GM19043 (cell line): Measurements from ENCODE around the gene MT1B.

Experiments used
- ATAC-seq: cut with Tn5 transposase; IDR thresholded peaks from one replicate; pipeline ENCODE4 v1.9.1; 2021; ENCODE audit warnings: low read depth; ENCODE audit not compliant: unreplicated experiment

Gene MT1B

GRCh38 chr16:56683424-56684172 is 31.9 kb downstream of the MT1B start:
- no peak for ATAC-seq

DNA sequence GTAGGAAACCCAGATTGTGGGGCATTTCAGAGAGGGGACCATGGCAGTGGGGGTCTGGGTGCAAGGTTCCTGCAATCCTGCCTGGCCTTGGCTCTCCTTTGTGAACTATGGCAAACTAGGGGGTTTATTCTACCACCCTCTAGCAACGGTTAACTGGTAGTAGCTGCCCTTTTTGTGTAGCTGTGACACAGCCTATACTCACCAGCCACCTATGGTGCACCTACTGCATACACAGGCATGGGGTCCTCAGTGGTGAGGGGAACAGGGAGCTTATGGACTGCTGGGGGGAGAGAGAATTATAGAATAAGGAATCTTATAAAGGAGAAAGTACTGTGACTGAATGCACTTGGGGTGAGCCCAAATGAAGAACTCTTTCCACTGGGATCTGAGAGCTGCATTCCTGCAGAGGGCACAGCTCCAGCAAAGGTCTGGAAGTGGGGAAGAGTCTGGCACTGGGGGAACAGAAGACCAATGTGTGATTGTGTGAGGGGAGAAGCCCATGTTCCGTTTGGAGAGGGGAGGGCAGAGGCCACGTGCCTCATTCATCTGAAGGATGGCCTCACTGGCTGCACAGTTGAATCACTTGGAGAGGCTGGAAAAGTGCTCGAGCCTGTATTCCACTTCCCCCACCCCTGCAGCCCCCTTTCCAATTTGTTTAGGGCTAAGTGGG is 32.7 kb downstream of the MT1B start:
- ATAC-seq, result no peak

DNA sequence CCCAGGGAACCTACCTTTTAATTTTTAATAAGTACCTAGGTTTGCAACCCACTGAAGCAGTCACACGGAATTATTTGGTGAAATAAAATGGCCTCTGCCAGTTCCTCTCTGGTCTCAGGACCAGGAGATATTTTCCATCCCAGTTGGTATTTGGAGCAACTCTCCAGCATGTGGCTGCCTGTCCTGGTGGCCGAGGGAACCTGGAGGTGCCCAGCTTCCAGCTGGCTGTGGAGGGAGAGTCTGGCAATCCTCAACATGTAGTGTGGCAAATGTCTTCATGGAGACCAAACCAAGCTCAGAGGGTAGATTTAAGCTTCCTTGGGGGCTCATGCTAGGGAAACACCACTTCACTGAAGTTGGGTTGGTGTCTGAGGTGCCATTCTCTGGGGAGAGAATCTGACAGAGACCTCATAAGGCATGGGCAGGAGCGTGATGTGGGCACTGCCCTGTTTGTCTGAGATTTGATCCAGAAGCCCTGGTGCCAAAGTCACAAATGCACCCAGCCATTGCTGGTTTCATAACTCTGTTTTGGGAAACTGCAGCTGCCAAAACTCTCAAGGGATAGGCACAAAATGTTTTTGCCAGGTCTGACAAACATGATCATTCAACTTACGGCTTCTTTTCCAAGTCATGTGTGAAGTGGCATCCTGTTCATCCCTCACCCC is 33.4 kb downstream of the MT1B start:
- no peak for ATAC-seq

DNA sequence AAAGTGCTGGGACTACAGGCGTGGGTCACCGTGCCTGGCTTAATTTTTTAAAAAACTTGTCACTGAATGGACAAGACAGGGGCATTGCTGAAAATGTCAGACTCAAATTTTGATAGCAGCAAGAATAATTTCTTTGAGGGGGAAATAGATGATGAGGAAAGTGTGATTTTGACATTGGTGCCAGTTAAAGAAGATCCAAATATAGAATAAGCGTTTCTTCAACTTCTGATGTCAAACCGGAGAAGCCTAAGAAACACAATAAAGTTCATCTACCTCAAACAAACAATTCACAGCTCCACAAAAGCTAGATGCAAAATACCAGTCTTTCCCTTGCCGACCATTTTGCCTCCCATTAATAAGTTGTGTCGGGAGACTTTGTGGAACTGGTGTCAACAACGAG is 35.1 kb downstream of the MT1B start:
- ATAC-seq, result no peak

- no peak for ATAC-seq
These were observed 37.1 kb downstream of the MT1B start for GRCh38 chr16:56688762-56689161.

DNA sequence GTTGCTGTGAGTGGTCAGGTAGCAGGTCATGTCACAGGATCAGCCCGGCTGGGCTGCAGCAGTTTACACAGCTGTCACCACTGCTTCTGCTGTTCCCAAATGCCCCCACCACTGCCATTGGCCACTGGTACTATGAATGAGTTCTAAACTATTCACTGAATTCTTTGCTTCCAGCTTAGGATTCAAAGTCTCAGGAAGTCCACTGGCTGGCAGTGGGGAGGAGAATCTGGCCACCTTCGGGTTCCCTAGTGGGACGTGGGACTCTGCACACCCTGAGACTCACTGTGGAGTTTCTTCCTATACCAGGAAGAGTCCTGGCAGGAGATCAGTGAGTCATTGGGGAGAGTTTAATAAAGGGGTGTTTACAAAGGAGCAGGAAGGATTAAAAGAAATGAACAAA is 37.5 kb downstream of the MT1B start:
- no peak for ATAC-seq

DNA sequence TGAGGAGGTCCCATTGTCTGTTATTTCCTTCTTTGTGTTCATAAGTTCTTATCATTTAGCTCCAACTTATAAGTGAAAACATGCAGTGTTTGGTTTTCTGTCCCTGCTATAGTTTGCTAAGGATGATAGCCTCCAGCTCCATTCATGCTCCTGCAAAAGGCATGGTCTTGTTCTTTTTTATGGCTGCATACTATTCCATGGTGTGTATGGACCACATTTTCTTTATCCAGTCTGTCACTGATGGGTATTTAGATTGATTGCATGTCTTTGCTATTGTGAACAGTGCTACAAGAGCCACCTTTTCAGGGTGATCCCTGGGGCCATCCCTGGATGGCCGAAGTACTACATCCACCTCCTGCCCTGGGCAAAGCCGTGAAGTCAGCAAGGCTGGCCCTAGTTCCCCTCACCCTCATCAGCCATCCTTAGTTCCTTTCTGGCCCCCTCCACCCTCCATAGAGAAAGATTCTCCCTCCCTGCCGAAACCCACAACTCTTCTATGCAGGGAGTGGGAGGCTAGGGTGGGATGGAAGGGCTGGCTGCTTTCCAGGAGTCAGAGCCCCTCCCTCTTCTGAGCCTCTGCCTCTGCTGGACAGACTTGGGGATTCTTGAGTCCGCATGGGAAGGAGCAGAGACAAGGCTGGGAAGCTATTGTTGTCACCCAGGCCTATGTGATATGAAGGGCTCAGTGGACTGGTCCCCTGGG is 38.9 kb downstream of the MT1B start:
- no peak for ATAC-seq

- no peak for ATAC-seq
These were observed 40.2 kb downstream of the MT1B start for GRCh38 chr16:56691885-56692284.

DNA sequence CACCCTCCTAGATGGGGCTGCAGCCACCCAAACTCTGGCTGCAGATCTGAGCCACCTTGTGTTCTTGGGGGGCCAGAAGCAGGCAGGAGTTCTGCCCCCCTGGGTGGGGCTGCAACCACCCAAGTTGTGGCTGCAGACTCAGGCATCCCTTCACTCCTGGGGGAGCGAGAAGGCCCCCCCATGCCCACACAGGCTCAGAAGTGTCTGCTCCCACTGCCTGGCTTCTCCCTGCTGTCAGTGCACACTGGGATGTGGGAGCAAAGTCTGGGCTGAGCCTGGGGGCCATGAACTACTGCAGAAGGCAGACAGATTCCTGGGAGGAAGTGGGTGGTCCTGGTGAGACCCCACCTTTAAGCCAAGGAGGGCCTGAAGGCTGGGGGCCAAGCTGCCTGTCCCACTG is 43.6 kb downstream of the MT1B start:
- no peak for ATAC-seq

GRCh38 chr16:56697456-56698155 is 45.9 kb downstream of the MT1B start:
- ATAC-seq, result no peak

- ATAC-seq, result no peak
These were observed 48.5 kb downstream of the MT1B start for GRCh38 chr16:56700195-56700594.

GRCh38 chr16:56700631-56701030 is 48.9 kb downstream of the MT1B start:
- no peak for ATAC-seq

- ATAC-seq, result no peak
These were observed 49.8 kb downstream of the MT1B start for GRCh38 chr16:56701534-56701933.
